Measurements from ENCODE around the gene HYAL3.

DNA sequence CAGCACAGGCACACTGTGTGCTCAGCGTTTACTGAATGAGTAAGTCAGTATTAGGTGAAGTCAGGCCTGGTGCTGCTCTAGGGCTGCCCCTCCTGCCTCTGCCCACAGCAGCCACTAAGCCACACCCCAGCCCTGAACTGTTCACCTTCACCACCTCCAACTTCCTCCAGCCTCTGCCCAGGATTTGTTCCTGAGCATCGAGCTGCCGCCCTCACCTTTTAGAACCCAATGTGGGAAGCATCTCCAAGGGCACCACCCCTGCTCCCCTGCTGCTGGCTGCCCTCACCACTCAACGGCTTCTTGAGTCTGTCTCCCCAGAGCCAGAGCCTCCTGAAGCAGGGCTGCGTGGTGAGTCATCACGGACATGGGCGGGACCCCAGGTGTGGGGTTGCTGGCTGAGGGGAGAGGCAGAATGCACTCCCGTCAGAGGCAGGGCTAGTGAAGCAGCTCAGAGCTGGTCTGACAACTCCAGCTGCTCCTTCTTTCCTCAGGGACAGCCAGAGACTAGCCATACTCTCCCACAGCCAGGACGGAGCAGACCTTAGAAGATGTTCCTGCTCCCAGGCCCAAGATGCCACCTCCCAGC, 17.5 kb upstream of the HYAL3 start:
- TF ChIP-seq EZH2 (IDR thresholded peaks at IDR 0.05) (no peak), SRF (IDR thresholded peaks at IDR 0.05; ENCODE audit: low read depth) (no peak), POLR2A (IDR thresholded peaks at IDR 0.05; ENCODE audit: borderline replicate concordance, extremely low read depth, insufficient read depth, insufficient read length) (no peak)
- TF ChIP-seq, protein P1, sequence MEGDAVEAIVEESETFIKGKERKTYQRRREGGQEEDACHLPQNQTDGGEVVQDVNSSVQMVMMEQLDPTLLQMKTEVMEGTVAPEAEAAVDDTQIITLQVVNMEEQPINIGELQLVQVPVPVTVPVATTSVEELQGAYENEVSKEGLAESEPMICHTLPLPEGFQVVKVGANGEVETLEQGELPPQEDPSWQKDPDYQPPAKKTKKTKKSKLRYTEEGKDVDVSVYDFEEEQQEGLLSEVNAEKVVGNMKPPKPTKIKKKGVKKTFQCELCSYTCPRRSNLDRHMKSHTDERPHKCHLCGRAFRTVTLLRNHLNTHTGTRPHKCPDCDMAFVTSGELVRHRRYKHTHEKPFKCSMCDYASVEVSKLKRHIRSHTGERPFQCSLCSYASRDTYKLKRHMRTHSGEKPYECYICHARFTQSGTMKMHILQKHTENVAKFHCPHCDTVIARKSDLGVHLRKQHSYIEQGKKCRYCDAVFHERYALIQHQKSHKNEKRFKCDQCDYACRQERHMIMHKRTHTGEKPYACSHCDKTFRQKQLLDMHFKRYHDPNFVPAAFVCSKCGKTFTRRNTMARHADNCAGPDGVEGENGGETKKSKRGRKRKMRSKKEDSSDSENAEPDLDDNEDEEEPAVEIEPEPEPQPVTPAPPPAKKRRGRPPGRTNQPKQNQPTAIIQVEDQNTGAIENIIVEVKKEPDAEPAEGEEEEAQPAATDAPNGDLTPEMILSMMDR (IDR thresholded peaks at IDR 0.05 in 2 of 3, conservative IDR thresholded peaks at IDR 0.05 in 1 of 3; ENCODE audit: borderline replicate concordance in 1 of 3, insufficient read depth in 1 of 3, low read depth in 2 of 3, low read length in 2 of 3), result no peak

All from HCT116 (cell line).